K562 (cell line): Measurements from ENCODE around the gene GATA1. TPM values are rescaled to one million over a fixed set of nuclear protein-coding genes. Genes with fewer than 3 reads are reported as not detected.

Source experiments
- CSDE1 ChIP-seq, 2 experiments: fragments of 450-650 bp; IDR thresholded peaks; 2 replicates each; pipeline ENCODE4 v1.6.1; 2016; ENCODE audit warnings: mild to moderate bottlenecking in 1 of 2
- HNRNPLL ChIP-seq: fragments of 200-400 bp; formaldehyde crosslinking; IDR thresholded peaks from 2 replicates; pipeline ENCODE4 v1.6.1; 2017; ENCODE audit warnings: low read length, low read depth, mild to moderate bottlenecking; ENCODE audit not compliant: poor library complexity, severe bottlenecking
- HSF4 ChIP-seq: fragments of 250-450 bp; sonication (Bioruptor Pico); IDR thresholded peaks from 2 replicates; pipeline ENCODE4 v2.1.2; 2022; ENCODE audit warnings: mild to moderate bottlenecking, moderate library complexity, borderline replicate concordance
- KAT2B ChIP-seq: IDR thresholded peaks from one replicate; pipeline ENCODE4 v1.6.1; 2012; ENCODE audit warnings: low read depth, mild to moderate bottlenecking, control low read depth, inconsistent platforms, low read length, moderate library complexity
- MIER1 ChIP-seq: fragments of 450-650 bp; IDR thresholded peaks from 2 replicates; pipeline ENCODE4 v1.6.1; 2016; ENCODE audit warnings: antibody characterized with exemption, mild to moderate bottlenecking, low read depth
- NR2C1 ChIP-seq, 2 experiments: fragments of 450-650 bp; IDR thresholded peaks; 2 replicates each; pipeline ENCODE4 v1.6.1; 2017; ENCODE audit warnings: mild to moderate bottlenecking in 2 of 2, antibody characterized with exemption in 1 of 2, inconsistent platforms in 1 of 2, missing compliant biosample characterization in 1 of 2, missing genetic modification characterization in 1 of 2
- TAF15 ChIP-seq: fragments of 200-400 bp; formaldehyde crosslinking; IDR thresholded peaks from 2 replicates; pipeline ENCODE4 v1.6.1; 2017; ENCODE audit warnings: mild to moderate bottlenecking, low read depth, low read length, moderate library complexity
- polyA plus RNA-seq, 8 experiments: library from polyadenylated mRNA; depleted of rRNA in 4 of 8; stranded (reverse) in 5 of 8; unstranded in 3 of 8; fragments of >200 nt; fragmentation: Nextera tagmentation in 2 of 8; fragmentation: Illumina TruSeq in 1 of 8; extraction: Ambion mirVana in 2 of 8; extraction: Trizol in 1 of 8; gene quantifications; 2 replicates each; pipeline versions ENCODE4 v1.2.1 to v1.2.3, GENCODE V29; 2011 to 2014; ENCODE audit warnings: inconsistent platforms in 1 of 8, missing spikeins in 1 of 8
- total RNA-seq, 7 experiments: library from RNA; depleted of rRNA in 6 of 7; stranded (reverse); fragments of >200 nt in 6 of 7; fragmentation: Illumina TruSeq in 2 of 7; extraction: Trizol in 2 of 7; gene quantifications; 2 replicates each; pipeline versions ENCODE4 v1.2.1 to v1.2.3, GENCODE V29; 2011 to 2021; ENCODE audit warnings: low replicate concordance in 1 of 7
- TF ChIP-seq, protein P1 (sequence below), 2 experiments: fragments of 450-650 bp in 1 of 2; sonication (generic) in 1 of 2; formaldehyde crosslinking in 1 of 2; IDR thresholded peaks; 2 replicates each; pipeline versions ENCODE4 v1.7.1 to v1.9.0; 2016 to 2022; ENCODE audit warnings: inconsistent platforms in 1 of 2, mild to moderate bottlenecking in 1 of 2, missing genetic modification reagents in 1 of 2
- TF ChIP-seq, protein P2 (sequence below): fragments of 250-450 bp; sonication (Bioruptor Pico); IDR thresholded peaks from 2 replicates; pipeline ENCODE4 v1.4.0; 2020; ENCODE audit warnings: mild to moderate bottlenecking, moderate library complexity, borderline replicate concordance
- TF ChIP-seq, protein P3 (sequence below): IDR thresholded peaks from 2 replicates; pipeline ENCODE4 v1.6.1; 2011; ENCODE audit warnings: borderline replicate concordance, low read depth, mild to moderate bottlenecking, moderate library complexity, low read length; ENCODE audit not compliant: insufficient read depth, poor library complexity, severe bottlenecking
- TF ChIP-seq, protein P4 (sequence below): IDR thresholded peaks from 2 replicates; pipeline ENCODE4 v1.6.1; 2012; ENCODE audit warnings: low read depth, low read length, improper control_type of control experiment, borderline replicate concordance

Gene GATA1
- total and polyA plus RNA-seq, 9 of the 15 experiments (the other 6 are each of a cell fraction or from before 2014, with no cell fraction given) = 11.9 to 291 (median 116) TPM

DNA sequence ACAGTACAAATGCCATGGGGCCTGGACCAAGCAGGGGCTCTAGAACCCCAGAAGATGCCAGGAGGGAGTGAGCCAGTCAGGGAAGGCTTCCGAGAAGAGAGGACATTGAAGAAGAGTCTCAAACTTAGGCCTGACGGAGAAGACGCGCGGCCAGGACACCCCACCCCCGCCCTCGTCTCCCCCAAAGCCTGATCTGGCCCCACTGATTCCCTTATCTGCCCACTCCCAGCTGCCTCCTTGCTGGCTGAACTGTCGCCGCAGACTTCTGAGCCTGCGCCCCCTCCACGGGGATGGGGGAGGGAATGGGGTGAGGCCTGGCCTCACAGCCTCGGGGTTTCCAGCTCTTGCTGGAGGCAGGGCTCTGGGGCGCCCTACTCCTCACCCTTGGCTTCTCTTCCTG is 3.6 kb upstream of the GATA1 start (continued):
- TF ChIP-seq, protein P1, sequence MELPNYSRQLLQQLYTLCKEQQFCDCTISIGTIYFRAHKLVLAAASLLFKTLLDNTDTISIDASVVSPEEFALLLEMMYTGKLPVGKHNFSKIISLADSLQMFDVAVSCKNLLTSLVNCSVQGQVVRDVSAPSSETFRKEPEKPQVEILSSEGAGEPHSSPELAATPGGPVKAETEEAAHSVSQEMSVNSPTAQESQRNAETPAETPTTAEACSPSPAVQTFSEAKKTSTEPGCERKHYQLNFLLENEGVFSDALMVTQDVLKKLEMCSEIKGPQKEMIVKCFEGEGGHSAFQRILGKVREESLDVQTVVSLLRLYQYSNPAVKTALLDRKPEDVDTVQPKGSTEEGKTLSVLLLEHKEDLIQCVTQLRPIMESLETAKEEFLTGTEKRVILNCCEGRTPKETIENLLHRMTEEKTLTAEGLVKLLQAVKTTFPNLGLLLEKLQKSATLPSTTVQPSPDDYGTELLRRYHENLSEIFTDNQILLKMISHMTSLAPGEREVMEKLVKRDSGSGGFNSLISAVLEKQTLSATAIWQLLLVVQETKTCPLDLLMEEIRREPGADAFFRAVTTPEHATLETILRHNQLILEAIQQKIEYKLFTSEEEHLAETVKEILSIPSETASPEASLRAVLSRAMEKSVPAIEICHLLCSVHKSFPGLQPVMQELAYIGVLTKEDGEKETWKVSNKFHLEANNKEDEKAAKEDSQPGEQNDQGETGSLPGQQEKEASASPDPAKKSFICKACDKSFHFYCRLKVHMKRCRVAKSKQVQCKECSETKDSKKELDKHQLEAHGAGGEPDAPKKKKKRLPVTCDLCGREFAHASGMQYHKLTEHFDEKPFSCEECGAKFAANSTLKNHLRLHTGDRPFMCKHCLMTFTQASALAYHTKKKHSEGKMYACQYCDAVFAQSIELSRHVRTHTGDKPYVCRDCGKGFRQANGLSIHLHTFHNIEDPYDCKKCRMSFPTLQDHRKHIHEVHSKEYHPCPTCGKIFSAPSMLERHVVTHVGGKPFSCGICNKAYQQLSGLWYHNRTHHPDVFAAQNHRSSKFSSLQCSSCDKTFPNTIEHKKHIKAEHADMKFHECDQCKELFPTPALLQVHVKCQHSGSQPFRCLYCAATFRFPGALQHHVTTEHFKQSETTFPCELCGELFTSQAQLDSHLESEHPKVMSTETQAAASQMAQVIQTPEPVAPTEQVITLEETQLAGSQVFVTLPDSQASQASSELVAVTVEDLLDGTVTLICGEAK (IDR thresholded peaks at IDR 0.05) = no peak
- TF ChIP-seq, protein P1 (CRISPR knock-in tag; IDR thresholded peaks at IDR 0.05) = no peak
- TF ChIP-seq, protein P2, sequence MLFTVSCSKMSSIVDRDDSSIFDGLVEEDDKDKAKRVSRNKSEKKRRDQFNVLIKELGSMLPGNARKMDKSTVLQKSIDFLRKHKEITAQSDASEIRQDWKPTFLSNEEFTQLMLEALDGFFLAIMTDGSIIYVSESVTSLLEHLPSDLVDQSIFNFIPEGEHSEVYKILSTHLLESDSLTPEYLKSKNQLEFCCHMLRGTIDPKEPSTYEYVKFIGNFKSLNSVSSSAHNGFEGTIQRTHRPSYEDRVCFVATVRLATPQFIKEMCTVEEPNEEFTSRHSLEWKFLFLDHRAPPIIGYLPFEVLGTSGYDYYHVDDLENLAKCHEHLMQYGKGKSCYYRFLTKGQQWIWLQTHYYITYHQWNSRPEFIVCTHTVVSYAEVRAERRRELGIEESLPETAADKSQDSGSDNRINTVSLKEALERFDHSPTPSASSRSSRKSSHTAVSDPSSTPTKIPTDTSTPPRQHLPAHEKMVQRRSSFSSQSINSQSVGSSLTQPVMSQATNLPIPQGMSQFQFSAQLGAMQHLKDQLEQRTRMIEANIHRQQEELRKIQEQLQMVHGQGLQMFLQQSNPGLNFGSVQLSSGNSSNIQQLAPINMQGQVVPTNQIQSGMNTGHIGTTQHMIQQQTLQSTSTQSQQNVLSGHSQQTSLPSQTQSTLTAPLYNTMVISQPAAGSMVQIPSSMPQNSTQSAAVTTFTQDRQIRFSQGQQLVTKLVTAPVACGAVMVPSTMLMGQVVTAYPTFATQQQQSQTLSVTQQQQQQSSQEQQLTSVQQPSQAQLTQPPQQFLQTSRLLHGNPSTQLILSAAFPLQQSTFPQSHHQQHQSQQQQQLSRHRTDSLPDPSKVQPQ (CRISPR knock-in tag) = no peak
- TF ChIP-seq HSF4 = no peak
- no peak for TF ChIP-seq NR2C1 (IDR thresholded peaks at IDR 0.05)
- TF ChIP-seq NR2C1 (tag; IDR thresholded peaks at IDR 0.05) = peak; percentile 43
- TF ChIP-seq CSDE1 (IDR thresholded peaks at IDR 0.05) = no peak
- TF ChIP-seq, protein P3, sequence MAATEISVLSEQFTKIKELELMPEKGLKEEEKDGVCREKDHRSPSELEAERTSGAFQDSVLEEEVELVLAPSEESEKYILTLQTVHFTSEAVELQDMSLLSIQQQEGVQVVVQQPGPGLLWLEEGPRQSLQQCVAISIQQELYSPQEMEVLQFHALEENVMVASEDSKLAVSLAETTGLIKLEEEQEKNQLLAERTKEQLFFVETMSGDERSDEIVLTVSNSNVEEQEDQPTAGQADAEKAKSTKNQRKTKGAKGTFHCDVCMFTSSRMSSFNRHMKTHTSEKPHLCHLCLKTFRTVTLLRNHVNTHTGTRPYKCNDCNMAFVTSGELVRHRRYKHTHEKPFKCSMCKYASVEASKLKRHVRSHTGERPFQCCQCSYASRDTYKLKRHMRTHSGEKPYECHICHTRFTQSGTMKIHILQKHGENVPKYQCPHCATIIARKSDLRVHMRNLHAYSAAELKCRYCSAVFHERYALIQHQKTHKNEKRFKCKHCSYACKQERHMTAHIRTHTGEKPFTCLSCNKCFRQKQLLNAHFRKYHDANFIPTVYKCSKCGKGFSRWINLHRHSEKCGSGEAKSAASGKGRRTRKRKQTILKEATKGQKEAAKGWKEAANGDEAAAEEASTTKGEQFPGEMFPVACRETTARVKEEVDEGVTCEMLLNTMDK = no peak
- no peak for TF ChIP-seq HNRNPLL
- no peak for TF ChIP-seq MIER1
- no peak for TF ChIP-seq TAF15
- TF ChIP-seq, protein P4, sequence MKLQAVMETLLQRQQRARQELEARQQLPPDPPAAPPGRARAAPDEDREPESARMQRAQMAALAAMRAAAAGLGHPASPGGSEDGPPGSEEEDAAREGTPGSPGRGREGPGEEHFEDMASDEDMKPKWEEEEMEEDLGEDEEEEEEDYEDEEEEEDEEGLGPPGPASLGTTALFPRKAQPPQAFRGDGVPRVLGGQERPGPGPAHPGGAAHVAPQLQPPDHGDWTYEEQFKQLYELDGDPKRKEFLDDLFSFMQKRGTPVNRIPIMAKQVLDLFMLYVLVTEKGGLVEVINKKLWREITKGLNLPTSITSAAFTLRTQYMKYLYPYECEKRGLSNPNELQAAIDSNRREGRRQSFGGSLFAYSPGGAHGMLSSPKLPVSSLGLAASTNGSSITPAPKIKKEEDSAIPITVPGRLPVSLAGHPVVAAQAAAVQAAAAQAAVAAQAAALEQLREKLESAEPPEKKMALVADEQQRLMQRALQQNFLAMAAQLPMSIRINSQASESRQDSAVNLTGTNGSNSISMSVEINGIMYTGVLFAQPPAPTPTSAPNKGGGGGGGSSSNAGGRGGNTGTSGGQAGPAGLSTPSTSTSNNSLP = no peak
- no peak for TF ChIP-seq KAT2B
